KOPT-K1 (cell line): ENCODE results near the gene ITGB4.
"Not testable (repeated sequence)": the region's sequence is repeated elsewhere in the genome, so short reads cannot be mapped to it uniquely, and the experiment has no call there.

ENCODE experiments used
- H3K27ac ChIP-seq: fragments of 200-600 bp; sonication (generic); 2 replicates; pipeline ENCODE4 v1.5.1; 2016; ENCODE audit warnings: antibody characterized with exemption, mild to moderate bottlenecking, low read depth, low read length; ENCODE audit not compliant: poor library complexity, severe bottlenecking
- H3K36me3 ChIP-seq: fragments of 200-600 bp; sonication (generic); 2 replicates; pipeline ENCODE4 v1.5.1; 2017; ENCODE audit warnings: antibody characterized with exemption, mild to moderate bottlenecking, low read length, moderate library complexity; ENCODE audit not compliant: insufficient read depth
- H3K9me3 ChIP-seq: fragments of 200-600 bp; sonication (generic); 2 replicates; pipeline ENCODE4 v1.5.1; 2017; ENCODE audit warnings: antibody characterized with exemption, low read length, mild to moderate bottlenecking; ENCODE audit not compliant: insufficient read depth, poor library complexity, severe bottlenecking

ITGB4 gene

DNA sequence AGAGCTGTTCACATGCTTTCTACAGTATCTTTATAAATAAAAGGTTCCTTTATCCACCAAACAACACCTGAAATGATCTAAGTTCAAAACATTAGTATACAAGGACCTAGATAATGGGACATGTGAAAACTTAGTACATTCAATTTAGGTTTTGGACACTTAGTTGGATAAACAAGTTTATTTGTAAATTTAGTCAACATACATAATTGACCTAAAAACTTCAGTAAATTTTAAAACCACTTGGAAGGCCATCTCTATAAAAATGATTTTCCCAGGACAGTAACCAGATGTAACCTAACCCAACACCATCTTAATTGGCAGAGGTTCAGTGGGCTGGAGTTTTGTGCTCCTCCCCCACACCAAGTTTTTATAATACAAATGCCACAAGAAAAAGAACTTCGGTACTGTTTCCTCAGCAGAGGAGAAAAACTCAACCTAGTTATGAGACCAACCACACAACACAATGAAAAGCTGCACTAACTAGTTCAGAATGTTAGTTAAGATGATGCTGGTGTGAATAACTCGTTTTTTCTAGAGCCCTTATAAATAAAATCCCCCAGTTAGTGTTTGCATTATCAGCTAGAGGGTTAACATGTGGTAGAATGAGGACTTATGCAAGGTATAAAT, 56.1 kb downstream of the ITGB4 start:
- H3K9me3 ChIP-seq: no peaks in the 10 kb centered on the region
- H3K27ac ChIP-seq: peak overlapping the region; percentile 32
- H3K36me3 ChIP-seq: peaks cover 54% of the 10 kb centered on the region

DNA sequence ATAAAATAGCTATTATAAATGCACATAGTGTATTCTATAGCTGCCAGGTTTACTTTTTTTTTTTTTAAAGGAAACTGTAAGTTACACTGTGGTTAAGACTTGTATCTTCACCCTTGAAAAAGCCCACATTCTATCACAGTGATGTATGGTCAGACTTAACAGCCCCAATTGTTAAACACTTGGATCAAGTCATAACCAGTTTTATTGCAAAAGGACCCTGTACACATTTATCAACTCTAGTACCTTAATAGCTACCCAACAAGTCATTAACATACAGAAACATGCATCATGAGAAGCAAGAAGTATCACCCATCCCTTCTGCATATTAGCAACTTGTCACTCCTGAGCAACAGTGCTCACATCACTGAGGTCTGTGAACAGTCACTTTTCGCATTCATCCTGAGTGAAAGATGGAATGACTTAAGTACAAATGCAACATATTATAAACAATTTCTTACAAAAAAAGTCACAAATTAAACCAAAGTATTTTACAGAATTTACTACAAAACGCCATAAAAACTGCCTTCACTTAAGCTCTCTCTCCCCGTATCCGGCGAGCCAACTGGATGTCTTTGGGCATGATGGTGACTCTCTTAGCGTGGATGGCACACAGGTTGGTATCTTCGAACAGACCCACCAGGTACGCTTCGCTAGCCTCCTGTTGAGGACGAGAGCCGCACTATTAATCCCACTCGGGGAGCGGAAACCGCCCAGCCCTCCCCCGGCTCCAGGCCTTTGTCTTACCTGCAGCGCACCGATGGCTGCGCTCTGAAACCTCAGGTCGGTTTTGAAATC, 57.0 kb downstream of the ITGB4 start:
- peaks cover 54% of the 10 kb centered on the region for H3K36me3 ChIP-seq
- H3K9me3 ChIP-seq: not testable (repeated sequence)
- H3K27ac ChIP-seq: peak overlapping the region; percentile 92

DNA sequence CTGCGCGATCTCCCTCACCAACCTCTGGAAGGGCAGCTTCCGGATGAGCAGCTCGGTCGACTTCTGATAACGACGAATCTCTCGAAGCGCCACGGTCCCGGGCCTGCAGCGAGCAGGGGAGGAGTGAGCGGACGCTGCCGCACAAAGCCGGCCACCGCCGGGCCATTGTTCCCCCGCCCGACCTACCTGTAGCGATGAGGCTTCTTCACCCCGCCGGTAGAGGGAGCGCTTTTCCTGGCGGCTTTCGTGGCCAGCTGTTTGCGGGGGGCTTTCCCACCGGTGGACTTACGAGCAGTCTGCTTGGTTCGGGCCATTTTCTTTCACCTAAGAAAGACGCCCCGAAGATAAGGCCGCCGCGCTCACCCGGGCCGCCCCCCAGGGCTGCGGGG, 57.6 kb downstream of the ITGB4 start:
- H3K9me3 ChIP-seq: no peaks in the 10 kb centered on the region
- peaks cover 54% of the 10 kb centered on the region for H3K36me3 ChIP-seq
- peak overlapping the region; percentile 92 for H3K27ac ChIP-seq

DNA sequence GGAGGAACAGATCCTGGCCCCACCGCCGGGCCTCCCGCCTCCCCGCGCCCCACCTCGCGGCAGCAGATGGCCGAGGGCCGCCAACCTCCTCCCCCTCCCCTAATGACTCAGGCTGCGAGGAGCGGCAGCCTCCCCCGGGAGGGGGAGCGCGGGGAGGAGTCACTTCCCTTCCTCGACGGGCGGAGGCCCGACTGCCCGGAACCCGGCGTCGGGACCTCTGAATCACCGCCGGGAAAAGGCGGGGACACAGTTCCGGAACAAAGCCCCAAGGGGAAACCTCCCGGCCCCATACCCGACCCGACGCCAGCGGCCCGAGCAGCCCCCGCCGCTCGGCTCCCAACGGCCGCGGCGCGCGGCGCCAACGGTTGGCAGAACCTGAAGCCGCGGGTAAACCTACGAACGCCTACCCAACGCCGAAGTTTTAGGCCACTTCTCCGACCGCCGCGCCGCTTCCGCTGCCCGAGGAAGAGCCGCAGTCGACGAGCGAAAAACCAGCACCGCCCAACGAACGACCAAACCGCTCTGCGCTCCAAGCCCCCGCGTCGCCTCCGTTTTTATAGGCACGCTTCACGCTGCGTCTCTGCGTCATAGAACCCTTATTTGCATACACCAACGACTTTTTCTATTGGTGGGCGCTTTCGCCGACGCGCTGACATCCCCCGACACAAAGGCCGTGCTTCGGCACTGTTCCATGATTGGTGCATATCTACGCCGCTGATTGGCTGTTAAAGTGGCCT, 58.2 kb downstream of the ITGB4 start:
- Histone ChIP-seq H3K27ac (peak overlapping the region; percentile 92), H3K9me3 (no peaks in the 10 kb centered on the region), H3K36me3 (peaks cover 51% of the 10 kb centered on the region)

DNA sequence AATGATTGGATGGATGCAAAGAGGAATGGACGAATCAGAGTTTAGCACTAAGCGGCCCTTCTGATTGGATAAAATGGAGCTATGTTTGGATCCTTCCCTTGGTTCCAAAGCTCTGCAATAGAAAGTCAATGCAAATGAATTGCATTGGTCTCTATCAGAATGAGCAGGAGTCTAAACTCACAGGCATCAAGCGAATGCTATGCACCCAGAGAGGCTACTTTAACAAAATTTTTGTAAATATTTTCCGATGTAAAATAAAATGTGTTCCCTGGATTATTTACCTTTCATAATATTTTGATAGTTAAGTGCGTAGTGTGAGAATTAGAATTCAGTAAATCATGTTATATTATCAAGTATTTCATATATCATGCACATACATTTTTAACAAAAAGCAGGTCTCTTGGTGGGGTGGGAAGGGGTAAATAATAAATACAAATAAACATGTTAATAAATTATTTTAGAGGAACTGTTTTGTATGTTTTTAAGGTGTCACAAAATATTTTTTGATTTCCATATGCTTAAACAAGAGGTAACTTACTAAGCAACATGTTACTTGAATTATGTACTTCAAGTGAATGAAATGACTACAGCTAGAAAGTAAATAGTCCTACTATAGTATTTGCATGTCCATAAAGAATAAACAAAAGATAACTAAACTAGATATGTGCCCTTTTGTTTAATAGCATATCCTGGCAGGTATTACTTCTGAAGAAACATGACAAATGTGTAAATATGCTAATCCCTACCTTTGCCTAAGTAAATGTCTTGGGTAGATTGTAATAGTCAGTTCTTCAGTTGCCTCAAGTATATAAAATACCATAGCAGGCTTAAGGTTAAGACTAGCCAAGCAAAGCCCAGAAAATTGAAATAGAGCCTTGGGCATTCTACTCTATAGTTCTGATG, 59.0 kb downstream of the ITGB4 start:
- Histone ChIP-seq H3K36me3 (peaks cover 43% of the 10 kb centered on the region), H3K27ac (peak overlapping the region; percentile 51), H3K9me3 (no peaks in the 10 kb centered on the region)

DNA sequence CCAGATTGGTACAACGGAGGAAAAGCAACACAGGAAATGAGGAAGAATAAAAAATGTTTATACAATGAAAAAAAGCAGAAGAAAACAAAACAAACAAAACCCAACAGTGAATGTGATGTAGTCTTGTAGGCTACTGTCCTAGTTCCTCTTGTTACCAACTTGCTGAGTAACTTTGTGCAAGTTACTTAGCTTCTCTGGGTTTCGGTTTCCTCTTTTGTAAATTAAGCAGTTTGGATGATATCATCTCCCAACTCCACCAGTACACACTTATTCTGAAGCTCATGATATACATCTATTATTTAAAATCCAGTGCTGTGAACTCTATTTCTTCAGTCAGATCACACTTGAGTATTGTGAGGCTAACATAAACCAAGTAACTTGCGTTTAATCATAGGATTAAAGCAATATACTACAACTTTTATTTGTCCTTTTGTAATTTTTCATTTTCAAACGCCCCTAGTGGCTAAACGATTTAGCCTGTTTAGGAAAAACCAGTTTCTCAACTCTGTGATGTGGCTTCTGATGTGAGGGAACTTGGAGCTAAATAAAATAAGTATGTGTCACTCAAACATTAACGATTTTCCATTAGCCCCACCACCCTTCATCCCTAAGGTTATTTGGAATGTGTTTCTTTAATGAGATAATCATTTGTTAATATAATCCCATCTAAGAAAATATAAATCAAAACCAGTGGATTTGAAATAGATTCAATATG, 62.0 kb downstream of the ITGB4 start:
- H3K36me3 ChIP-seq: peaks cover 13% of the 10 kb centered on the region
- H3K9me3 ChIP-seq: no peaks in the 10 kb centered on the region
- peak overlapping the region; percentile 98 for H3K27ac ChIP-seq

DNA sequence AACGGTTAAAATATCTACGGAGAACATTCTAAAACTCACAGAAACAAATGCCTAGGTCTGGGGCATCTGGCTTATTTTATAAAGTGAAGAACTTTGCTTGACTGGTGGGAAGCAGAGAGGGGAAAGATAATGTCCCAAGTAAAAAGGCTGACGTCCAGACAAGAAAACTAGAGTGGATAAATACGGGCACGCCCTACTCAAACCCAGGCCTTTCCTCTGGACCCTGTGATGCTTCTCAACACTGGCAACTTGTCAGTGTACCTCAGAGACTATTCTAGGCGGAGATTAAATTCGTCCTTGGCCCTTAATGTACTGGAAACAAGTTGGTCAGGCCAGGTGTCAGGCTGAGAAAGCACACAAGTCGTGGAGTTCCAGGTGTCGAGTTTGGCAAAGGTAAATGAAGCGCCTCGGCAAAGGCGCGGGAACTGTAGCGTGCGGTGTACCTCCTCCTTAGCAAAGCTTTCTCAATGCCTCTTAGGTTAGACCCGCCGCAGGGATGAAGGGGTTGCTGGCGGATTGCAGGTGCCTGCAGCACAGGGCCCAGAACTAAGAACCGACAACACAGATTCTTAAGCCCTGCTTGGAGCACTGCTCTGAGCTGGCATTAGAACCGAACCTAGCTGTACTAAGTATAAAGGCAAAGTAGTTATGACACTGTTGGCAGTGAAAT, 62.7 kb downstream of the ITGB4 start:
- peaks cover 6% of the 10 kb centered on the region for H3K36me3 ChIP-seq
- no peaks in the 10 kb centered on the region for H3K9me3 ChIP-seq
- H3K27ac ChIP-seq: peak overlapping the region; percentile 98

DNA sequence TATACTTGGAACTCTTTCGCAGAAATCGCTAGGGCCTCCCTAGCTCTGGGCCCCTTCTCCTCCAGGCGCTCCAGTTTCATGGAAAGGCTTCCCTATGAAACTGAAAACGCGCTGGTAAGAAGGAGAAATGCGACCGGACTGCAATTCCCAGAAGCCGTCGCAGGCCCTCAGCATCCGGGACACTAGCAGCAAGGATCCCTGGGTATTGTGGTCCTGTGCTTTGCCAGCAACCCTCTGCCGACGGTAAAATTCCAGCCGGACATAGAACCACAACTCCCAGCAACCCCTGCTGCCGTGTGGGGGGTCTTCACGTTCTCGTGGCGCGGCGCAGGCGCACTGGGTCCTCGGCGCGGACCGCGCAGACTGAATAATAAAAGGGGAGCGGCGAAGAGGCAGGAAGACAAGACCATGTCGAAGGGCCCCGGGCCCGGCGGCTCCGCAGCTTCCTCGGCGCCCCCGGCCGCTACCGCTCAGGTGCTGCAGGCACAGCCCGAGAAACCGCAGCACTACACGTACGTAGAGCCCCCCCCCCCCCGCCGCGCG, 63.3 kb downstream of the ITGB4 start, which contains the start of gene UNK:
Gene UNK (plus strand): TSS at position 334 of the 543 bp plus-strand sequence. CDS start 75 bp downstream, at position 409.
- Histone ChIP-seq H3K9me3 (no peaks in the 10 kb centered on the region), H3K36me3 (no peaks in the 10 kb centered on the region; the same call in 1 of the 2 replicates), H3K27ac (peak within 1 kb of the TSS; percentile 98)

DNA sequence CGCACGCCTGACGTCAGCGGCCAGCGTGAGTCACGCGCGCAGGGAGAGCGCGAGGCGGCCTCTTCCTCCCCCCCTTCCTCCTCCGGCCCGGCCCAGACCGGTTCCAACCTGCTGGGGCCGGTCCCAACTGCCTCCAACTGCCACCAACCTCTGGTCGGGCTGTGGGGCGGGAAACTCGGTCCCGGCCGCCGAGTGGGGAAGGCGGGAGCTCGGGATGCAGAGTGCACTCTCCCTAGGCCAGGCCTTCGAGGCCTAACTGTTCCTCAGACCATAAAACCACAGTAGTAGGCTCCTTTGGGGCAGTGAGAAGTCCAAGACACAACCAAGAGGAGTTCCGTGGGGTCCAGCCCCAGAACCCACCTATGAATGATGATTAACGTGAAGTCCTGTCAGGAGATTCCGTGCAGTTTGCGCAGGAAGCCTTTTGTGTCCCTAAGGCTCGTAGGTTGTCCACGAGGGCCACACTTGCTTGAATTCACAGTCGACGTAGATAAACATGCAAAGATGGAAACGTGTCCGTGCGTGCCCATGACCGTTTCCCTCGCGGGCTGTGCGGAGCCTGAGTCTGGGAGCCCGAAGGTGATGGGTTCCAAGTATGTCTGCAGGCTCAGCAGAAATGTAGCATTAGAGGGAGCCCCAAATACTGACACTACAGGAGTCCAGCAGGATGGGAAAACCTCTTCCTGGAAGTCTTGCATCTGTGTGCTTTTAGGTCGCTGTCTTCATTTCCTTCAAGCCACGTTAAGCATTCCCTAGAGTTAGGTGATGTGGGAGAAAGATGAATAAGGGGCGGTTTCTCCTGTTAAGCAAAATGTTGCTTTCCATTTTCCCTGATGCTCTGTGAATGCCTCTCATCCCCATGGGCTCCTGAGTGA, 64.0 kb downstream of the ITGB4 start:
- peak overlapping the region; percentile 98 for H3K27ac ChIP-seq
- no peaks in the 10 kb centered on the region for H3K9me3 ChIP-seq
- peaks cover 3% of the 10 kb centered on the region for H3K36me3 ChIP-seq

DNA sequence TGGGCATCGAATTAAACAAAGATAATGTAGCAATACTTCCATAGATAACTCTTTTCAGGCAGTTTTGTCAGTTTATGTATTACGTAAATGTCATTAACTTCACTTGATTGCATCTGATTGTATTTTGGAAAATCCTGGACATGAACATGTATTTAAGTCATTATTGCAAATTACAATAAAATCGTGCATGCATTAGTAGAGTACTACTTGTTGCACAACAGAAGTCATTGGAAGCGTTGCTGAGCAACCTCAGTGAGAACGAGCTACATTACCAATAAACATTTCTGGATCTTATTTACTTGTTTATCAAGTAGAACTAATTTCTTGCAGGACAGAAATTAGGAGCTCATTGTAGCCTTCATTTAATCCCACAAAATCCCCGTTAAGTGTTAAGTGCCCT, 70.0 kb downstream of the ITGB4 start:
- Histone ChIP-seq H3K27ac (no peak overlapping the region), H3K36me3 (peaks cover 58% of the 10 kb centered on the region), H3K9me3 (no peaks in the 10 kb centered on the region)

DNA sequence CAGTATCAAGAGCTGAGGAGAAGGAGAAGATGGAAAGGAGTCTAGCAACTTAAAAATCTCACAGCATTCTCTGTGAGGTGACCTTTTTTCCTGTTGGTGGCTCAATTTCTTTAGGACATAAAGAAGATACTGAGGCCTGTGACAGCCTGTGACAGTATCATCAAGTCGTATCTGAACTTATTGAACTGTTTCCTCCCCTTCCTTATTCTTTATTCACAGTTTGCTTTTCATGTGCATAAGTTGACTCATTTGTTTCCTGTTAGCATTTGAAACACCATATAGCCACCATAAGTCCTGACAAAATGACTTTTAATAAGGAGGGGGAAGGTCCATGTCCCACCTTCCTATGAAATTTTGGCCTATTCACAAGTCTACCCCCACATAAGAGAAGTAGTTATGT, 72.2 kb downstream of the ITGB4 start:
- H3K9me3 ChIP-seq: no peaks in the 10 kb centered on the region
- H3K27ac ChIP-seq: no peak overlapping the region
- H3K36me3 ChIP-seq: peaks cover 80% of the 10 kb centered on the region

DNA sequence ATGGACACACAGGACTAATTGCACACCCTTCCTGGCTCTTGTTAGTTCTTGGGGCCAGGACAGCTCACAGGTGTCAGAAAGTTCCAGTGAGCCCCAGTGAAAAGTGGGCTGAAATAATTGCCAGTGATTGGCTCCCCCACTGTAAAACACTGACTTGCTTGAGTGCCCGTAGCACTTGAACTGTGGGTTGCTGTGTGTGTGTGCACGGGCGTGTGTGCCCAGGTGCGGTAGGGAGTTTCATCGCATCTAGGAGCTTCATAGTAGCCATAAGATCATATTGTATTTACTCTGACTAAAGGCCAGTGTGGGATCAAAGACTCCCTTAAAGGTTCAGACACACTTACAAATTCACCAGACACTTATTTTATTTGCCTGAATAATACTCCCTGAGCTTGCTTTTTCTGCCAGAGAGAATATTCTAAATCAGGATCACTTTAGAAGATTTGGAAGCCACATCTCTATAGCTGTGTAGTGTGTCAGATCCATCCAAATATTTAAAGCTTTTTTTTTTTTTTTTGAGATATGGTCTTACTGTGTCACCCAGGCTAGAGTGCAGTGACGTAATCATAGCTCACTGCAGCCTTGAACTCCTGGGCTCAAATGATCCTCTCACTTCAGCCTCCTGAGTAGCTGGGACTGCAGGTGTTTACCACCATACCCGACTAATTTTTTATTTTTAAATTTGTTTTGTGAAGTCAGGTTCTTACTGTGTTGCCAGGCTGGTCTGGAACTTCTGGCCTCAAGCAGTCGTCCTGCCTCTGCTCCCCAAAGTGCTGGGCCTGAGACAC, 74.8 kb downstream of the ITGB4 start:
- Histone ChIP-seq H3K9me3 (no peaks in the 10 kb centered on the region), H3K36me3 (peaks cover 96% of the 10 kb centered on the region), H3K27ac (no peak overlapping the region)
